H9 (cell line): ENCODE data around the gene GRHPR. TPM values are rescaled to one million over a fixed set of nuclear protein-coding genes. Genes with fewer than 3 reads are reported as not detected.
"Not testable (repeated sequence)": the region's sequence is repeated elsewhere in the genome, so short reads cannot be mapped to it uniquely, and the experiment has no call there.

Experiments
- DNase-seq: peaks from one replicate; pipeline ENCODE4 v3.0.0-alpha.2; 2017
- H2AFZ ChIP-seq: one replicate; pipeline ENCODE4 v1.6.1; 2013; ENCODE audit warnings: mild to moderate bottlenecking, low read length, control low read depth, moderate library complexity
- H2AK5ac ChIP-seq: 2 replicates; pipeline ENCODE4 v1.6.1; 2013; ENCODE audit warnings: low read length, control low read depth, mixed read lengths; ENCODE audit not compliant: insufficient read length
- H2BK120ac ChIP-seq: one replicate; pipeline ENCODE4 v1.6.1; 2013; ENCODE audit warnings: low read depth, mild to moderate bottlenecking, low read length, control low read depth, inconsistent platforms; ENCODE audit not compliant: poor library complexity, severe bottlenecking
- H2BK12ac ChIP-seq: 2 replicates; pipeline ENCODE4 v1.6.1; 2013; ENCODE audit warnings: low read length, control low read depth, mixed read lengths, low read depth; ENCODE audit not compliant: insufficient read length
- H2BK15ac ChIP-seq: 2 replicates; pipeline ENCODE4 v1.6.1; 2013; ENCODE audit warnings: low read depth, low read length, control low read depth
- H2BK20ac ChIP-seq: one replicate; pipeline ENCODE4 v1.6.1; 2013; ENCODE audit warnings: low read depth, mild to moderate bottlenecking, low read length, control low read depth, inconsistent platforms; ENCODE audit not compliant: poor library complexity, severe bottlenecking
- H2BK5ac ChIP-seq: 2 replicates; pipeline ENCODE4 v1.6.1; 2013; ENCODE audit warnings: low read length, control low read depth, mixed read lengths; ENCODE audit not compliant: insufficient read length
- H3K14ac ChIP-seq: 2 replicates; pipeline ENCODE4 v1.6.1; 2013; ENCODE audit warnings: low read length, control low read depth; ENCODE audit not compliant: insufficient read depth
- H3K18ac ChIP-seq: 2 replicates; pipeline ENCODE4 v1.6.1; 2013; ENCODE audit warnings: low read depth, mild to moderate bottlenecking, mixed read lengths, low read length, control low read depth; ENCODE audit not compliant: insufficient read length
- H3K23ac ChIP-seq: 2 replicates; pipeline ENCODE4 v1.6.1; 2013; ENCODE audit warnings: low read length, control low read depth, mixed read lengths, low read depth; ENCODE audit not compliant: insufficient read length
- H3K23me2 ChIP-seq: 2 replicates; pipeline ENCODE4 v1.6.1; 2013; ENCODE audit warnings: low read depth, mild to moderate bottlenecking, mixed read lengths, low read length, control low read depth; ENCODE audit not compliant: insufficient read length, poor library complexity, severe bottlenecking
- H3K27ac ChIP-seq: 2 replicates; pipeline ENCODE4 v1.5.1; 2013; ENCODE audit warnings: low read length, control low read depth, mixed read lengths, low read depth; ENCODE audit not compliant: insufficient read length
- H3K27me3 ChIP-seq: 2 replicates; pipeline ENCODE4 v1.6.1; 2013; ENCODE audit warnings: low read length, control low read depth, inconsistent platforms; ENCODE audit not compliant: insufficient read depth
- H3K4ac ChIP-seq: 2 replicates; pipeline ENCODE4 v1.6.1; 2013; ENCODE audit warnings: low read depth, mild to moderate bottlenecking, control low read depth, inconsistent platforms, low read length, moderate library complexity
- H3K4me1 ChIP-seq: 2 replicates; pipeline ENCODE4 v1.6.1; 2013; ENCODE audit warnings: low read length, control low read depth, inconsistent platforms; ENCODE audit not compliant: insufficient read depth
- H3K4me2 ChIP-seq: 2 replicates; pipeline ENCODE4 v1.6.1; 2013; ENCODE audit warnings: low read length, control low read depth, mixed read lengths; ENCODE audit not compliant: insufficient read length, insufficient read depth
- H3K56ac ChIP-seq: 2 replicates; pipeline ENCODE4 v1.6.1; 2013; ENCODE audit warnings: low read depth, mild to moderate bottlenecking, mixed read lengths, low read length, control low read depth; ENCODE audit not compliant: insufficient read length
- H3K79me1 ChIP-seq: 2 replicates; pipeline ENCODE4 v1.6.1; 2013; ENCODE audit warnings: low read depth, mild to moderate bottlenecking, moderate library complexity, low read length, control low read depth, inconsistent platforms; ENCODE audit not compliant: insufficient read depth, poor library complexity, severe bottlenecking
- H3K79me2 ChIP-seq: 2 replicates; pipeline ENCODE4 v1.6.1; 2013; ENCODE audit warnings: low read length, control low read depth, inconsistent platforms; ENCODE audit not compliant: insufficient read depth
- H3K9ac ChIP-seq: 2 replicates; pipeline ENCODE4 v1.6.1; 2013; ENCODE audit warnings: low read length, control low read depth, mixed read lengths; ENCODE audit not compliant: insufficient read length; ENCODE audit errors: extremely low read depth
- H3K9me3 ChIP-seq: one replicate; pipeline ENCODE4 v1.6.1; 2013; ENCODE audit warnings: low read depth, low read length, inconsistent platforms; ENCODE audit not compliant: control insufficient read depth
- H3T11ph ChIP-seq: one replicate; pipeline ENCODE4 v1.6.1; 2013; ENCODE audit warnings: mild to moderate bottlenecking, low read length, control low read depth, inconsistent platforms
- H4K20me1 ChIP-seq: one replicate; pipeline ENCODE4 v1.6.1; 2013; ENCODE audit not compliant: control insufficient read depth, insufficient read length, insufficient read depth
- H4K5ac ChIP-seq: 2 replicates; pipeline ENCODE4 v1.6.1; 2013; ENCODE audit warnings: low read depth, mild to moderate bottlenecking, mixed read lengths, low read length, control low read depth; ENCODE audit not compliant: insufficient read length
- H4K8ac ChIP-seq: replicated peaks from 2 replicates; pipeline ENCODE4 v1.6.1; 2013; ENCODE audit warnings: low read length, control low read depth, mixed read lengths, low read depth; ENCODE audit not compliant: insufficient read length
- H4K91ac ChIP-seq: 2 replicates; pipeline ENCODE4 v1.6.1; 2013; ENCODE audit warnings: low read depth, mild to moderate bottlenecking, moderate library complexity, mixed read lengths, low read length, control low read depth; ENCODE audit not compliant: insufficient read length
- H3K27ac Mint-ChIP-seq, 3 experiments: 2 replicates in 2 of 3; 3 replicates in 1 of 3; pipeline ENCODE4 v1.8.0; 2020 to 2021; ENCODE audit warnings: mixed read lengths in 3 of 3, mild to moderate bottlenecking in 1 of 3, moderate library complexity in 1 of 3
- H3K27me3 Mint-ChIP-seq: 2 replicates; pipeline ENCODE4 v1.8.0; 2021; ENCODE audit warnings: low read depth, mild to moderate bottlenecking, moderate library complexity, mixed read lengths
- H3K36me3 Mint-ChIP-seq, 3 experiments: 2 replicates in 2 of 3; 3 replicates in 1 of 3; pipeline ENCODE4 v1.8.0; 2020 to 2021; ENCODE audit warnings: low read depth in 3 of 3, mixed read lengths in 3 of 3; ENCODE audit not compliant: insufficient read depth in 1 of 3
- H3K4me1 Mint-ChIP-seq, 2 experiments: 2 replicates each; pipeline ENCODE4 v1.8.0; 2020; ENCODE audit warnings: mixed read lengths in 2 of 2
- H3K4me3 Mint-ChIP-seq, 2 experiments: 2 replicates in 1 of 2; 3 replicates in 1 of 2; pipeline ENCODE4 v1.8.0; 2020 to 2021; ENCODE audit warnings: mild to moderate bottlenecking in 2 of 2, mixed read lengths in 2 of 2, moderate library complexity in 1 of 2
- H3K9me3 Mint-ChIP-seq, 2 experiments: 2 replicates in 1 of 2; 3 replicates in 1 of 2; pipeline ENCODE4 v1.8.0; 2020; ENCODE audit warnings: mild to moderate bottlenecking in 2 of 2, mixed read lengths in 2 of 2, moderate library complexity in 1 of 2
- WGBS: extraction: QIAGEN DNeasy Blood & Tissue Kit; methylation state at CpG from one replicate; pipeline ENCODE4 v1.1.7; 2013; ENCODE audit warnings: missing lambda C conversion rate, low lambda C conversion rate, mixed read lengths; ENCODE audit not compliant: insufficient read length; ENCODE audit errors: extremely low coverage; 5-methylcytosine and 5-hydroxymethylcytosine counted together
- total RNA-seq: library from RNA; stranded (reverse); gene quantifications from 2 replicates; pipeline ENCODE4 v1.2.1, GENCODE V29; 2021

GRHPR gene
- total RNA-seq, 1 experiment from 2014 or later: 97.9 TPM

DNA sequence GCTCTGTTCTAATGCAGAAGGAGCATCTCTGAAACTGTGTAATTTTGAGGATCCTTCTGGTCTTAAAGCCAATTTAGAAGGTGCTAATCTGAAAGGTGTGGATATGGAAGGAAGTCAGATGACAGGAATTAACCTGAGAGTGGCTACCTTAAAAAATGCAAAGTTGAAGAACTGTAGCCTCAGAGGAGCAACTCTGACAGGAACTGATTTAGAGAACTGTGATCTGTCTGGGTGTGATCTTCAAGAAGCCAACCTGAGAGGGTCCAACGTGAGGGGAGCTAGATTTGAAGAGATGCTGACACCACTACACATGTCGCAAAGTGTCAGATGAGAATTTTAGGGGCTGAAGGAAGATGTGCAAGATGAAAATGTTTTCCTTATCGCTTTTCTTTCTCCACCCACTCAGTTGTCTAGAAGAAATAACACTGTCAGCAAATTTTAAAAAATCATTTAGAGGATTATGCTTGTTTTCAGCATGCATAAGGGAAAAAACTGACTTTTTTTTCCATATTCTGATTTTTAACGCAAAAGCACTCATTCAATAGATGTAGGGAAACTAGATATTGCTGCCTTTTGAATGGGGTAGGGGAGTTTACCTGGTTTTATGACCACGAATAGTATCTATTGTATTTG lies 55.6 kb downstream of the GRHPR start:
- not testable (repeated sequence) for H3K27me3 Mint-ChIP-seq, H2AFZ ChIP-seq, H3K27ac ChIP-seq, H3K27ac Mint-ChIP-seq, H3T11ph ChIP-seq, H3K14ac ChIP-seq, H3K56ac ChIP-seq, H3K4me2 ChIP-seq, H2BK5ac ChIP-seq, H3K4ac ChIP-seq, DNase-seq, H3K23me2 ChIP-seq, H4K91ac ChIP-seq, H3K9me3 ChIP-seq, H4K5ac ChIP-seq, H3K4me1 ChIP-seq, H4K20me1 ChIP-seq, H2BK120ac ChIP-seq, H2BK20ac ChIP-seq, H3K4me3 Mint-ChIP-seq, H3K27me3 ChIP-seq, H3K79me2 ChIP-seq, H2BK12ac ChIP-seq, H2AK5ac ChIP-seq, H3K23ac ChIP-seq, H2BK15ac ChIP-seq, H3K9ac ChIP-seq, H3K18ac ChIP-seq, H3K4me1 Mint-ChIP-seq, H3K79me1 ChIP-seq, H4K8ac ChIP-seq
- no CpG with 5 or more reads among the region's 5 CpGs for WGBS
- Mint-ChIP-seq H3K9me3 (peaks cover 23% of the 10 kb centered on the region in 2 experiments), H3K36me3 (peaks cover 6 to 22% (median 10%) of the 10 kb centered on the region in 3 experiments; a peak in 4 of 7 replicates)
